HG02798 (cell line): ENCODE data around the gene ARPC2.

Experiments used
- ATAC-seq: cut with Tn5 transposase; IDR thresholded peaks from one replicate; pipeline ENCODE4 v1.9.1; 2021; ENCODE audit warnings: mild to moderate bottlenecking; ENCODE audit not compliant: unreplicated experiment, poor library complexity

ARPC2 gene

DNA sequence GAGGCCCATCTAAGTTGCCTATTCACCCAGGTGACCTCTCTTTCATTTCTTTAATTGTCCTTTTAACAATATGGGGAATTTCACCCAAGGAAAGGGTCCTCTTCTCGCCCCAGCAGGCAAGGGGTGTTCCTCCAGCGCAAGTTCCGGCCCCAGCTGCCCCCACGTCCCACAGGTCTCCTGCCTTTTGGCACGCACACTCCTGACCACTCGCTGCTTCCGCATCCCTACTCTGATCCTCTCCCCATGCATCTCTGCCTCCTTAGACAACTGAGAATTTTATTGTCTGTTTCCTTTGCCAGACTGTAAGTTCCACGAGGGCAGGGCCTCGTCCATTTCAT lies 684 bp upstream of the ARPC2 start:
- no peak for ATAC-seq

DNA sequence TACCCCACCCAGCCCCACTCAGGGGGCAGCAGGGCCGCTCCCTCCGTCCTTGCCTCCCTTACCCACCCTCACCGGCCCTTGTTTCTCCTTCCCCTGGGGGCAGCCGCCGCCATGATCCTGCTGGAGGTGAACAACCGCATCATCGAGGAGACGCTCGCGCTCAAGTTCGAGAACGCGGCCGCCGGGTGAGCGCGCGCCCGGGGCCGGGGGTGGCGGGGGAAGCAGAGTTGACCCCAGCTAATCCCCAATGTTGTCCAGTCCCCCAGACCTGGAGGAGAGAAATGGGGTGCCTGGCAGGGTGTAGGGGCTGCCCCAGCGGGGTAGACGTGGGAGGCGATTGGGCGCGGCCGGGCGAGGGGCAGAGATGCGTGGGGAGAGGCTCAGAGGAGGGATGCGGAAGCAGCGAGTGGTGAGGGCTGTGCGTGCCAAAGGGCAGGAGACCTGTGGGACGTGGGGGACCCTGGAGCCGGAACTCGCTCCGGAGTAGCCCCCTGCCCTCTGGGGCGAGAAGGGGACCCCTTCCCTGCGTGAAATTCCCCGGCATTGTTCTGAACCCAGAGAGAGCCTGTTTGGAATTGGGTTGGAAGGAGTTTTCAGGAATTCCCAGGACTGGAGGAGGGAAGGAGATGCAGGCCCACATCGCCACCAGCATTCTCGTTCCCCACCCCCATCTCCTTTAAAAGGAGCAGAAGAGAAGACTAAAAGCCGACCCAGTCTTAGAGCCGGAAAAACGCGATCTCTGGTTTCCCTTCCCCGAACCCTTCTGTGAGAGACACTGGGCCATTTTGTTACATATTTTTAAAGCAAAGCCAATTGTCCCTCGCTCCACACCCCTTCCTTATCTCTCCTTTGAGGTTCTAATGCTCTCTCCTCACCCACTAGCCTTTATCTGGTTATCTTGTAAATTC lies 625 bp downstream of the ARPC2 start:
- peak; percentile 43 for ATAC-seq

DNA sequence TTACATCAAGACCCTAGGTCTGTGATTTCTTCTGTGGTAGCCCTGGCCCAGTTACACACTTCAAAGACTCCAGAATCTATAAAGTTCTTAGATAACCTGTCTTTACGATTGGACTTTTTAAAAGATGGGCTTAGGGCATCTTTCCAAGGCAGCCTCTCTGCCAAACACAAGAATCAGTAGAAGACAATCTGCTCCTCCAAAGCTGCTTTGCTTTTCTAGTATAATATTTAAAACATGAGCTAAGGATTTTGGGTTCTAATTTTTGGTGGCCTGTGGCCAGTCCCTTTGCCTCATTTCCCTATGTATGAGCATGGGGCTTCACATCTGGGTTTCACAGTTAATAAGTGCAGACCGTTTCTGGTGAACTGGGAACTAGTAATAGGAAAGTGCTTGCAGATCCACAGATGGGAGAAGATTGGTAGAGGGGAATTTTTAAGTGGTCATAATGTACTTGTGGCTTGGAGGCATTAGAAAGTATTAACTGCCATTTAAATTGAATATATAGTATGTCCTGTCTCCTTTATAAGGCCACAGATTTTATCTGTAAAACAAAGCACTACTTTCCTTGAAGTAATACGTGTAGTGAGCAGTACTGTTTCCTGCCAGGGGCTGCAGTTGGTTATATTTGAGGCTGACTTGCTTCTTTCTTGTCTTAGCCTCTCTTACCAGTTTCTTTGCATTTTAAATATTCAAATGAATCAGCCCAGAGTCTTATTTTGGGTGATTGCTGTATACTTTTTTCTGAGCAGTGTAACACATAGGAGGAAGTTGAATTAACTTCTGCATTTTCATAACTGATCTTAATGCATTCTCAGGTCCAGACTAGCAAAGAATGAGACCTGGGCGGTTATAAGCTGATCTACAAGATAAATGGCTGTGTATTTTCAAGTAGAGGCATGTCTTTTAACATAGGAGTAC lies 1.5 kb downstream of the ARPC2 start:
- peak; percentile 50 for ATAC-seq

DNA sequence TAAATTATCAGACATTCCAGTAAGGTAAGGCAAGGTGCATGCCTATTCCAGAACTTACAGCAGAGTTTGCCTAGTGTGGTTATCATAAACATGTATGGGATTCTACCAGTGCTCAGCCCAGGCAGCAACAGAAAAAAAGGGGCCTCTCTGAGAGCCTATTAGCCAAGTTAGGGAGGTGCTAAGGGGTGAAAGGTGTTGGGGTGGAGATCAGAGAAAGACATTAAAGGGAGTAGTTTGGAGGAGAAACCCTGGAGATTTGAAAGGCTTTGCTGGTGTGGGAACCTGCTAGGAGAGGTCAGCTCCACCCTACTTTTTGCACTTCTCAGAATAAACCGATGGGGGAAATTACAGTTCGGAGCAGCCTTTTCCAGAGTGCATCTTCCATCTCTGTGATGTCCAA lies 2.9 kb downstream of the ARPC2 start:
- no peak for ATAC-seq

DNA sequence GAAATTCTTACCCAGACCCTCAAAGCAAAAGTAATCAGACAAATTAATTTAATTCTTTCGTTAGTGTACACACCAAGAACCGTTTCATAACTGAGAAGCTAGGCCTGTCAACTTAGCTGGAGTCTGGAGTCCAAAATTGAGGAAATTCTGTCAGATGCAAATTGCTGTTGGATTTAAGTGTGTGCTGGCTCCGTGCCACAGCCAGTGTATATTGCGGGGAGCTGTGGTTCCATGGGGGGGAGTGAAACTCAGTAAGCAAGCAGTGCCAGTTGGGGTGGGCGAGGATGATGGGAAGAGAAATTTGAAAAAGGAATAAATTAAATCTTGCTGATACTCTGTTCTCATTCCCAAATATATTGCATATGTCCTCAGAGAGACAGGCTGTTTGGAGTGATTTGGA lies 4.0 kb downstream of the ARPC2 start:
- ATAC-seq: no peak

DNA sequence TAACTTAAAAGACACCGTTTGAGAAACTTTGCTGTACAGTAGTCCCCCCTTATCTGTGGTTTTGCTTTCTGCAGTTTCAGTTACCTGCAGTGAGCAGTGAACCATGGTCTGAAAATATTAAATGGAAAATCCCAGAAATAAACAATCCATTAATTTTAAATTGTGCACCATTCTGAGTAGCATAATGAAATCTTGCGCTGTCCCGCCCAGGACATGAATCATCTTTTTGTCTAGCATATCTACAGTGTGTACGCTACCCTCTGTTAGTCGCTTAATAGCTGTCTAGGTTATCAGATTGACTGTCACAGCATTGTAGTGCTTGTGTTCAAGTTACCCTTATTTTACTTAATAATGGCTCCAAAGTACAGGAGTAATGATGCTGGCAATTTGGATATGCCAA lies 6.1 kb downstream of the ARPC2 start:
- ATAC-seq: no peak

DNA sequence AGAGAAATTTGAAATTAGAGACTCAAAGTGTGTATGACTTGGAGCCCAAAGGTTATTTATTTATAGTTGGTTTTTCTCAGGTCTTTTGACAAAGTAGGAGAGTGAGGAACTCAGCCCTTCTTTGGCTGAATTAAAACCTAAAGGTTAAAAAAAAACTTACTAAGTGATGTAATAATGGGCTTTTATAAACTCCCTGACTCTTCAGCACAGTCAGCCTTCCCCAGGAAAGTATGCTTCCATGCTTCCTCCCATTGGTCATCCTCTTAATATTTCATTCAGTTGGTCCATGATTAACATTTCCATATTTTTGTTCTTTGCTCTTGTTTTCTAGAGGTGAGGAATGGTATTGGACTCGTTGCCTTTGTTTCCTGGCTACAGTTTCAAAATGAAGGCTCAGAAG lies 7.2 kb downstream of the ARPC2 start:
- no peak for ATAC-seq

DNA sequence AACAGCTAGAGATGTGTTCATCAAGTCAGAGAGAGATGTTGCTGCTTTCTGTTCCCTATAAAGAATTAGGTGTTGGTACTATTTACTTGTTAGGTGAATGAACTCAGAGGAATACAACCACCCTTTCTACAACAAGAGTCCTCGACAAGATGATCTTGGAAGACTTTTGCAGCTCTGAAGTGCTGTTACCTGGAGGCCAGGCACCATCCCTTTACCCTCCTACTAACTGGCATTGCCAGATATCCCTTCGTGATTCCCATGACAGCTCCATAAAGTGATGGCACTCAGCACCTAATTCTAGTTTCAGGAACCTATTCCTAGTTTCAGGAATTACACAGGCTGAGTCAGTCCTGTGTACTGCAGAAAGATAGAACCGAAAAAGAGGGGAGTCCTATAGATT lies 9.9 kb downstream of the ARPC2 start:
- no peak for ATAC-seq

DNA sequence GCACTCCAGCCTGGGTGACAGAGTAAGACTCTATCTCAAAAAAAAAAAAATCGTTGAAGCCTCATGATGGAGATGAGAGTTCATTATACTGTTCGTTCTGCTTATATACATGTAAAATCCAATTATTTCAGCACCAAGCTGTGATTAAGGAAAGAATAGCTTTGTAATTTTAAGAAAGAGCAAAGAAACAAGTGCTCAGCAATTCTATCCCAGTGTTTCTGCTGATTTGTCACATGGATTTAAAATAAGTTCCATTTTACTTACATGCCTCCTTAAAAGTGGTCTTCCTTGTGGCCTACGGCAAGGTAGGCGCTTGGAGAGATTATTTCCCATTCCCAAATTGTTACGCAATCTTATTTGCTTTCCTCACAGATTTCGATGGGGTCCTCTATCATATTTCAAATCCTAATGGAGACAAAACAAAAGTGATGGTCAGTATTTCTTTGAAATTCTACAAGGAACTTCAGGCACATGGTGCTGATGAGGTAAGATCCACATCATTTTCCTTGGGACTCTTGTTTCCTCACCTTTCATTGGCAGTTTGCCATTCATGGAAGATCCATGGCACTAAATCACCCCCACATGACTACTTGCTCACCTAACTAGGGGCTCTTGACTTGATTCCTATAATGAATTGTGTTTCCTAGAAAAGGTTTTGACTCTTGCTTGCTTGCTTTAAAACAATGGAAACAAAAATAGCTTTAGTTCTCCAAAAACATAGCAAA lies 11.5 kb downstream of the ARPC2 start:
- no peak for ATAC-seq

DNA sequence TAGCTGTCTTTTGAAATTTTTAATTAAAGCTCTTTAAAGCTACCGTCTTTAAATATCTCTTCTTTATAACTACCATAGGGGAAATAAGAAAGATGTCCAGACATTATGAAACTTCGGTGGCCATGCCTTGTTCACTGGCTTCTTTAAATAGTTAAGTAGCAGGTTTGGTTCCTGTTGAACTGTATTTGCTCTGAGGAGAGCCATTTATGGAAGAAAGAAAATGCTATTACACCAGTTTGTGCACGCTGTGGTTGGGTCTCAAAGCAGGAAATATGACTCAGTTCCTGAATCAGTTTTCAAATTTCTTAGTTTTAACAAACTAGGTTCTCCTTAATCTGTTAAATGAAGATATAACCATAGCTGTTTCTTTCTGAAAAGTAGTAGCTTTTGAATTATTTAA lies 12.2 kb downstream of the ARPC2 start:
- peak; percentile 78 for ATAC-seq

DNA sequence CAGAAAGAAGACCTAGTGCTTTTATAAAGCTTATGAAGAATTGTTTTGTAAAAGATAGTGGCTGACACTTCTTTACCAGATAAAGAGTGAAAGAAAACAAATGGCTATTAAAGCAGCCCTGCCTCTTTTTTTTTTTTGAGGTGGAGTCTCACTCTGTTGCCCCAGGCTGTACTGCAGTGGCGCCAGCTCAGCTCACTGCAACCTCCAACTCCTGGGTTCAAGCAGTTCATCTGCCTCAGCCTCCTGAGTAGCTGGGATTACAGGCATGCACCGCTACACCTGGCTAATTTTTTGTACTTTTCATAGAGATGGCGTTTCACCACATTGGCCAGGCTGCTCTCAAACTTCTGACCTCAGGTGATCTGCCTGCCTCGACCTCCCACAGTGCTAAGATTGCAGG lies 12.9 kb downstream of the ARPC2 start:
- ATAC-seq: no peak

DNA sequence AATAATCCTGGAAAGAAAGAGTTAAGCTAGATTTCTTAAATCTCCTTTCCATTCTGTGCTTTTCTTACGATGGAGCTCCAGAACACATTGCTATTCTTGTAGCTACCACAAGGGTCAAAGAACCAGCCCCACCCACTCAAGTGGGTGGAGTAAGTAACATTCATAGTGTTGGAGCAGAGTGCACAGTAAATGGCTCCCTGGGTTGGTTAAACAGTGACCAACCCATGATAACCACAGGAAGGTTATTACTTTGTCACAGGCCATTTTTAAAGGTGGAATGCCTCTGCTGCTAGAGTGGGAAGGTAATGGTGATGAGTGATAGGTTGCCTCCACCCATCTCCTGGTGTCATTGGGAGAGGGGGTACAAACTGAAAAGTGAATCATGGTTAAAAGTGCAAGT lies 13.9 kb downstream of the ARPC2 start:
- peak; percentile 67 for ATAC-seq

DNA sequence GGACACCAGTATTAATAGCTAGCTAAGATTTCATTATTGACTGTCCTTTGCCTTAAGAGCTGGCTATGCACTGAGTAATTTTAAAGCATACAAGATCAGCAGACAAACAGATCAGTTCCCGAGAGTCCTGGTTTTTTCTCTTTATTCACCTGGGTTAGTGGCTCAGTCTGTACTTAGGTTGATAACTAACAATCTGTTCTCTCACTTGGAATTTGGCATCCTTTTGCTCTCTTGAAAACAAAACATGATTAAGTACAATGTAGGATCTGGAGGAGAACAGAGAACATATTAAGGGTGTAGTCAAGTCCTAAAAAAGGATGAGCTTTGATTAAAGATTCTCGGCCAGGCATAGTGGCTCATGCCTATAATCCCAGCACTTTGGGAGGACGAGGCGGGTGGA lies 16.6 kb downstream of the ARPC2 start:
- no peak for ATAC-seq

DNA sequence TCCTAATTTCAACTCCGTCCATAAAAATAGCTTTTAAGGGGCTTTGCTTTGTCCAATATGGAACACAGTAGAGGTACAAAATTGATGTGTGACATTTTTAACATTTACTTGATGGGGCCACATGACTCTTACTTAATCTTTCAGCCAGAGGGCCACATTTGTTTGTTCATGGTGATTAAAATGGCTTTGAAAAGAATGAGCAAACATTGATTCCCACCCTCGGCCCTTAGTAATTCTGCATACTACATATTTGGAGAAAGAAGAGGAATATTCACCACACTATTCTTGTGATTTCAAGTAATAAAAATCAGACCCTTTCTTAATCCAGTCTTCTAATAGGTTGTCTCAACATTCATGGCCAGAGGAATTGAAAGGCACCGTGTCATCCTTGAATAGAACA lies 17.5 kb downstream of the ARPC2 start:
- no peak for ATAC-seq

DNA sequence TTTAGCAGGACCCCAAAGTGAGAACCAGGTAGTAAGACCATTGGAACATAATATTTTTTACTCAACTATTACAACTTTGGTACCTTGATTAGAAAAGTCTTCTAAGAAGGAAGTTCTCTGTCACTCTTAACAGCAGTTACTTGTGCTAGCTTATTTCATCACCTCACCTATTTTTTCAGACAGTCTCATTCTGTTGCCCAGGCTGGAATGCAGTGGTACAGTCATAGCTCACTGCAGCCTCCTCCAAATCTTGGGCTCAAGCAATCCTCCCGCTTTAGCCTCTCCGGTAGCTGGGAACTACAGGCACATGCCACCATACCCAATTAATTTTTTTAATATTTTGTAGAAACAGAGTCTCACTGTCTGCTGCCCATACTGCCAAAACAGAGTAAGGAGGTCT lies 18.0 kb downstream of the ARPC2 start:
- no peak for ATAC-seq

DNA sequence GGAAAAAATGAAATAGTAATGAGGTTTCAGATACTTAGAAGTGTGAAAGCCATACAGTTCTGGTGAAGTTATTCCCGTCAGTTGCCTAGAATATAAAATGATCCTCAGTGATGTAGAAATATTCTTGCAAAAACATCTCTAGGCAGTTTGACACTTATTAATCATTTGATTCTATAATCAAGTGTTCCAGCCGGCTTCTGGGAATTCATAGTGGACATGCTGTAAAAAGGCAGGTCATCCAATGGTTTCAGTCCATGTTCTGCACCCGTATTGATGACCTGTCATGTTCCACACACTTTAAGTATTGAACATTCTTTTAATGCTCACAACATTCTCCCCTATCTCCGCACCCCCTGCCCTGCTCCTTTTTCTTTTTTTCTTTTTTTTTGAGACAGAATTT lies 19.8 kb downstream of the ARPC2 start:
- no peak for ATAC-seq

DNA sequence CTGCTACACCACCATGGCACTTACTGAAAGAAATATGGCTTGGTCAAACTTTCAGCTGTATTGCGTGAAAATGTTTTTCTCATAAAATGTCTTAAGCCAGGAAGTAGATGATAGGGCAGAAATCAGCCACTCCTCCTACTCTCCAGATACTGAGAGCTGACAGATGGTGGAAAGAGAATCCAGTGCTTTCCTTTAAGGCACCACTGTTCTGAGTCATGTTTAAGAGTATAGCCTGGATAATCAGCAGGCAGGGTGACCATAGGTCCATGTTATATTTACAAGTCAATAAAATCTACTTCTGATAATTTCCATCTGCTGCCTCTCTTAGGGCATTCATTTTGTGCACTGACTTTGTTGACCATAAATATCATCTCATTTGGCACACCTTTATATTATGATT lies 21.9 kb downstream of the ARPC2 start:
- no peak for ATAC-seq

DNA sequence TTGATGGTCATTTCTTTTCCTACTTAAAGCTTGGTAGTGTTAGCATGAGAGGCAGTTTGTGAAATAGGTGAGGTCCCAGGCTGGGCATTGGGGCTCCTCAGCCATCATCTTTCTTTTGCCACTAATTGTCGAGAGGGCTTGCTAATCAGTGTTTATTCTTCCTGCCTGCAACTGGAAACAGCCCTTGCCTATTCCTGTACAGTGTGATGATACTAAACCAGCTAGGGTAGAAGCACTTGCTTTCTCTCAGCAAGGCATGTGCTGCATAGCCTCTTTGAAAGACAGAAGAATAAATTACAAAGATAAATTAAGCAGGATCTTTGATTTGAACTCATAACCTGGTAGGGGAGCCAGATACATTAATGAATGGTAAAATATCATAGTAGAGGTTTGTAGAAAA lies 27.2 kb downstream of the ARPC2 start:
- ATAC-seq: no peak

DNA sequence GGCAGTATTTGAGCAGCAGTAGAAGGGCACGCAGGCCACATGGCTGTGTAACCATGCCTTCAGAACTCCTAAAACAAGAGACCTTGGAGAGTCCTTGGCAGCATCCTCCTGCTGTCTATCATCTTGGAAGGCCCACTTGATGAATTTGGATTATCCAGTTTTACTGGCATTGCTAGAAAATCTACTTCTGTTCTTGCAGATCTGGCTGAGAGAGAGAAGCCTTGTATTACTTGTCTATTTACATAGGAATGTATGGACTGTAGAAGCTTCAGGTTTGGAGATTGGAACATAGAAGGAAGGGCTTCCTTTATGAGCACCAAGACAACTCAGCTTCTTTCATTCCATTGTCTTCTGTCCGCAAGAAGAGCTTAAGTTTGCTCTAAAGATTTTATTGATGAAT lies 27.7 kb downstream of the ARPC2 start:
- ATAC-seq: no peak

DNA sequence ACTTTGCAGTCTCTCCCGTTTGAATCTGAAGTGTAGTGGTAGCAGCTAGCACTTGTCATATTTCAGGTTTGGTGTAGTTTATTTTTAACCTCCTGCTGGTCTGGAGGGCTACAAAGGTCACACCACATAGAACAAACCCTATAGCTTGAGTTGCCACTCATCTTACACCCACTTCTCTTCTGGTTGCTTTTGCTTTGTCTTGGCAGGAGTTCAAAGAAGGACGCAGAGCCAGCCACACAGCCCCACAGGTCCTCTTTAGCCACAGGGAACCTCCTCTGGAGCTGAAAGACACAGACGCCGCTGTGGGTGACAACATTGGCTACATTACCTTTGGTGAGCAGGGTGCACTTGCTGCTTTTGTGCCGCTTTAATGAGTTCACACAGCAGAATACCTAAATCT lies 28.2 kb downstream of the ARPC2 start:
- ATAC-seq: no peak

DNA sequence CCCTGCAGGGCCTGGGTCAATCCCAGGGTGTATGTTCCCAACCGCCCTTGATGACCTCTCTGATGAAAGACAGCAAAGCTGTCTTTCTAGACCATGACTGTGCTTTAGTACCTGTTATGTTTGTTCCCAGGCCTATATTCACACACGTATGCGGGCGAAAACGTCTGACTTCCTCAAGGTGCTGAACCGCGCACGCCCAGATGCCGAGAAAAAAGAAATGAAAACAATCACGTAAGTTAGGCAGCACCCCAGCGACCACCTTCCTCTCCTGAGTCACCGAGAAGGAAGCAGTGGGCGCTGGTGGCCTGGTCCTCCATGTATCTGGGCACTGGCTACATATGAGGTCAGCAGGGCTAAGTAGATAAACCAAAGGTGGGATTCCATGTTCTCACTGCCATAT lies 32.7 kb downstream of the ARPC2 start:
- no peak for ATAC-seq
